Epithelial cell of esophagus (primary cell): ENCODE data around the gene BLNK.

ENCODE experiments used
- DNase-seq: peaks from one replicate; pipeline ENCODE4 v3.0.0; 2010; ENCODE audit warnings: low read depth
- H3K4me3 ChIP-seq: 2 replicates; pipeline ENCODE4 v1.5.1; 2011; ENCODE audit warnings: mild to moderate bottlenecking, low read length, control low read depth
- TF ChIP-seq, protein P1 (sequence below): IDR thresholded peaks from 2 replicates; pipeline ENCODE4 v1.5.1; 2011; ENCODE audit warnings: low read depth, mild to moderate bottlenecking, low read length, control low read depth, inconsistent platforms; ENCODE audit not compliant: insufficient read depth; ENCODE audit errors: missing control alignments

BLNK gene

DNA sequence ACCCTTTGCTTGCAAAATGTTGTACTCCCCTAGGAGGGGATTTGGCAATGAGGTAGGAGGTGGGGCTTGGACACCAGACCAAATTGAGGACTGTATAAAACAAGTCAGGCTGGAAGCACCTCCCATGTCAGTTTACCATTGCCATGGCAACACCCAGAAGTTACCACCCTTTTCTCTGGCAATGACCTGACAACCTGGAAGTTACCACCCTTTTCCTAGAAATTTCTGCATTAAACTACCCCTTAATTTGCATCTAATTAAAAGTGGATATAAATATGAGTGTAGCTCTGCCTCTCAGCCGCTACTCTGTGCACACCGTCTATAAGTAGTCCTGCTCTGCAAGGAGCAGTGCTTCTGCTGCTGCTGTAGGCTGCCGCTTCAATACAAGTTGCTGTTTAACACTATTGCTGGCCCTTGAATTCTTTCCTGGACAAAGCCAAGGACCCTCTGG is 7.8 kb upstream of the BLNK start:
- TF ChIP-seq, protein P1, sequence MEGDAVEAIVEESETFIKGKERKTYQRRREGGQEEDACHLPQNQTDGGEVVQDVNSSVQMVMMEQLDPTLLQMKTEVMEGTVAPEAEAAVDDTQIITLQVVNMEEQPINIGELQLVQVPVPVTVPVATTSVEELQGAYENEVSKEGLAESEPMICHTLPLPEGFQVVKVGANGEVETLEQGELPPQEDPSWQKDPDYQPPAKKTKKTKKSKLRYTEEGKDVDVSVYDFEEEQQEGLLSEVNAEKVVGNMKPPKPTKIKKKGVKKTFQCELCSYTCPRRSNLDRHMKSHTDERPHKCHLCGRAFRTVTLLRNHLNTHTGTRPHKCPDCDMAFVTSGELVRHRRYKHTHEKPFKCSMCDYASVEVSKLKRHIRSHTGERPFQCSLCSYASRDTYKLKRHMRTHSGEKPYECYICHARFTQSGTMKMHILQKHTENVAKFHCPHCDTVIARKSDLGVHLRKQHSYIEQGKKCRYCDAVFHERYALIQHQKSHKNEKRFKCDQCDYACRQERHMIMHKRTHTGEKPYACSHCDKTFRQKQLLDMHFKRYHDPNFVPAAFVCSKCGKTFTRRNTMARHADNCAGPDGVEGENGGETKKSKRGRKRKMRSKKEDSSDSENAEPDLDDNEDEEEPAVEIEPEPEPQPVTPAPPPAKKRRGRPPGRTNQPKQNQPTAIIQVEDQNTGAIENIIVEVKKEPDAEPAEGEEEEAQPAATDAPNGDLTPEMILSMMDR = no peak
- H3K4me3 ChIP-seq = no peak overlapping the region
- no peak for DNase-seq

DNA sequence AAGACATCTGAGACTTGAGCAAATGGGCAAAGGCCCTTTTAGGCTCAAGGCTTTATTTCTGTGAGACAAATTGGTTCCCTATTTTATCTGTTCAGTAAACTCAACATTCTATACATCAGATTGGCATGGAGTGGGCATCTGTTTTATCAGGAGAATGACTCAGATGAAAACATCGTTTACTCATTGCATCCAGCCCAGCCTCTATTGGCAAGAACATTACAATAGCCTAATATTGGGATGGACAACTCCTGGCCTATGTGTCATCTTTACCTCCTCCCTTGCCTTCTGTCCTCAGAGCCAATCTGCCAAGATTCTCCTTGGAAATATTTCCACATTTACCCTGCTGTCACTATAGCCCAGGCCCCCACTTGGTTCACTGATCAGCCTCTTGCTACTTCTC is 5.5 kb upstream of the BLNK start:
- no peak overlapping the region for H3K4me3 ChIP-seq
- DNase-seq = peak; percentile 79
- TF ChIP-seq, protein P1 = no peak

DNA sequence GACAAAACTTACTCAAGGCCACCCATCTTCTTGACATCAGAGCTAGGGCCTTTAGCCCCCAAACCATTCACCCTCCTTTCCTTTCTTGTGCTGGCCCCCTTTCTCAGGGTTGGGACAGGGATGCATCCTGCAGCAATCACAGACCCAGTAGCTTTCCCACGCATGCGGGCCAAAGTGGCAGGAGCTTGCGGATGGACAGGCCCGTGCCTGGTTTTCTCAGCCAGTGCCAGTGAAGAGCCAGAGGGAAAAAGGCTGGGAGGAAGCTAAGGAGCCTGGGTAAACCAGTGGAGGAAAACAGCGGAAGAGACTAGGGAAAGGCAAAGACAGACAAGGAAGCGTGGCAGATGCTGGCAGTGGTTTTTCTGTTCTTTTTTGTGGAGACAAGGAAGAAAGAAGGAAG is 5.1 kb upstream of the BLNK start:
- no peak overlapping the region for H3K4me3 ChIP-seq
- peak; percentile 10 for DNase-seq
- TF ChIP-seq, protein P1 = no peak

DNA sequence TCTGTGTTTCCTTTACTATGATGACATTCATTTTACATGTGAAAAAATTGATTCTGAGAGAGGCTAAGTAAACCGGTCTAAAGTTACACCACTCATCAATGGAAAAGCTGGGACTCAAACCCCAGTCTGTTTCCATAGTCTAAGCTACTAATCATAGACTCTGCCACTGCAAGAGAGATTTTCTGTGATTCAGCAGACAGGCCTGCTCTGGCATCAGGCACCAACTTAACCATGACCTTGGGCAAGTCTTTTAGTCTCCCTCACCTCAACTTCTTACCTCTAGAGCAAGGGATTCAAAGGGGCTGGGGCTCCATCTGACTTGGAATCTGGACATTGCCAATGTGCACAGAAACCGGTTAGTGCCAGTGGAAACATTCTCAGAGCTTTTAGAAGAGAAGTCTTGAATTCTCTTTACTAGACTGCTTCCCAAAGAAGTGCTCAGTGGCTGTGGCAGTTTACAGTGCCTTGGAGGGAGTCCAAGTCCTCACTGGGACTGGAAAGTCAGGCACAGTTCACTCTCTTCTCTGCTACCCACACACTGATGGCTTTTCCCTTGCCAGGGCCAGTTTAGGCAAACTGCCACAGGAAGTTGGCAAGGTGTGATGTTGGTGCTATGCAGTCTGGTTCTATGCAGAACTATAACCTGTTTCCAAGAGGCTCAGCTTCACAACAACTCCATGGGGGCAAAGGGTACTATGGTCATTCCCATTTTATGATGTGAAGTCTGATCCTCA is 4.5 kb upstream of the BLNK start:
- TF ChIP-seq, protein P1 = no peak
- DNase-seq = peak; percentile 58
- no peak overlapping the region for H3K4me3 ChIP-seq

DNA sequence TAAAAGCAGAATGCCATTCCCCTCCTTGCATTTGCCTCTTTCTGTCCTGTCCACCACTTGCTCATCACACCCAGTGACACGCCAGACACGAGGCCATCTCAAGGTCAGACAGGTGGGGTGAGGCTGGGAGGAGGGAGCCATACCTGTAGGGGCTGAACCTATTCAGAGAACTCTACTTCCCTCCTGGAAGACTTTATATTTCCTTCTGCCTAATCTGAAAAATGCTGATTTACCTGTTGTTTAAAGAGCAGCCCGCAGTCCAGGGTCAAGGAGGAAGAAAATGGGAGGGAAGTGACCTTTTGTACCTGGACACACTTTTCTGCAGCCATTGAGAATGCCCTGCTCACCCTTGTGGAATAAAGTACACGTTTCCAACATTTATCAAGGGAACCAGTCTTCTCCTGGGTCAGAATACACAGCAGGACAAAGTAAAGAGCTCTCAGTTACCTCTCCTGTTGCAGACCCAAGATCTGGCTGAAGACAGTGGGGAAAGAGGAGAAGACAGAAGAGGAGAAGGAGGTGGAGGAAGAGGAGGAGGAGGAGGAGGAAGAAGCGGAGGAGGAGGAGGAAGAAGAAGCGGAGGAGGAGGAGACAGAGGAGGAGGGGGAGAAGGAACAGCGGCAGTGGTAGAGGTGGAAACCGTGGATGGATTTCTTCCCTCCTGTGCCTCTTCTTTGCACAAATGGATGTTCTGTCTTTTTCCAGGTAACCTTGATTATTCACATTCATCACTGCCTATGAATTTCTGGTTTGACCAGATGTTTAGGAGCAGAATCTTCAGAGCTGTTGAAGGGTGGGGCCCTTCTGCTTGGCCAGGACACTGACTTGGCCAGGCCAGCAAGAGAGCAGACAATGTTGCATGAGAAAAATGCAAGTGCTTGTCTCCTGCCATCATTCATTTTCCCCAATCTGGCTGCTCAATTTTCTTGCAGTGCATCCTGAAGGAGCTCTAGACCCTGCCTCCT is 1.2 kb upstream of the BLNK start:
- DNase-seq = peak; percentile 77
- H3K4me3 ChIP-seq = no peak overlapping the region
- TF ChIP-seq, protein P1 = no peak

DNA sequence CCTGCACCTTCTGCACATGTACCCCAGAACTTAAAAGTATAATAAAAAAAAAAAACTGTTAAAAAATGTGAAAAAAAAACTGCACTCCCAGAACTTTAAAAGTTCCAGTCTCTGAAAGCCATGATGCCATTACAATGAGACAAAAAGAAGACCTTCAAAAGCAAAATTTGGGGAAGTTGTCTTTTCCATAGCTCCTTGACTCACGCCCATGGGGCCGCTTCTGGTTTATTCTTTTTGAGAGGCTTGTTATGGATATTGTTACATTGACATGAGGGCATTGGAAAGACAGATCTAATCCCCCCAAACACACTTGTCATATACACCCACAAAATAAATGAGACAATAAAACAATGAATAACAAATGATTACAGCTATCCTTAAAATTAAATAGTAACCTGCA is 798 bp downstream of the BLNK start:
- TF ChIP-seq, protein P1 = no peak
- no peak for DNase-seq
- H3K4me3 ChIP-seq = peak overlapping the region; percentile 73
